H1 (cell line): ENCODE measurements around the gene ZNF775. TPM values are rescaled to one million over a fixed set of nuclear protein-coding genes. Genes with fewer than 3 reads are reported as not detected.

Experiments used
- CTCF ChIA-PET: fragments of 300-600 bp; sonication (Branson Sonifier 250); formaldehyde crosslinking; loops from one replicate; lab custom pipeline; 2021; ENCODE audit not compliant: partially characterized antibody; lab: Charles Lee
- POLR2A ChIA-PET: fragments of 300-600 bp; sonication (Branson Sonifier 250); formaldehyde crosslinking; loops from one replicate; lab custom pipeline; 2021; ENCODE audit warnings: inconsistent platforms; ENCODE audit not compliant: partially characterized antibody; lab: Charles Lee
- DNase-seq, 2 experiments: peaks; one replicate each; pipeline versions ENCODE4 v3.0.0 to v3.0.0-alpha.2; 2010 to 2022; ENCODE audit warnings: low spot score in 2 of 2, low read depth in 1 of 2, mixed read lengths in 1 of 2
- FAIRE-seq: peaks from 2 replicates; lab custom pipeline; 2011; peaks lifted over from hg19 to GRCh38; lab: Jason Lieb, UNC
- H2AFZ ChIP-seq: 2 replicates; pipeline ENCODE4 v1.8.1; 2012; ENCODE audit warnings: low read length, inconsistent platforms
- H2AK5ac ChIP-seq: 2 replicates; pipeline ENCODE4 v1.6.1; 2013; ENCODE audit warnings: low read depth, low read length
- H2BK120ac ChIP-seq: replicated peaks from 2 replicates; pipeline ENCODE3; 2013; ENCODE audit warnings: low read depth, low read length, inconsistent platforms
- H2BK12ac ChIP-seq: 2 replicates; pipeline ENCODE4 v1.6.1; 2013; ENCODE audit warnings: low read depth, low read length
- H2BK15ac ChIP-seq: 2 replicates; pipeline ENCODE4 v1.6.1; 2013; ENCODE audit warnings: low read length
- H2BK20ac ChIP-seq: 2 replicates; pipeline ENCODE4 v1.6.1; 2013; ENCODE audit warnings: low read length
- H2BK5ac ChIP-seq: 2 replicates; pipeline ENCODE4 v1.6.1; 2013; ENCODE audit warnings: low read depth, low read length
- H3K14ac ChIP-seq: 2 replicates; pipeline ENCODE4 v1.6.1; 2013; ENCODE audit warnings: inconsistent platforms; ENCODE audit not compliant: insufficient read length
- H3K18ac ChIP-seq: 2 replicates; pipeline ENCODE4 v1.6.1; 2013; ENCODE audit warnings: low read length; ENCODE audit errors: extremely low read depth
- H3K23ac ChIP-seq: 2 replicates; pipeline ENCODE4 v1.6.1; 2013; ENCODE audit warnings: inconsistent platforms; ENCODE audit not compliant: insufficient read length
- H3K23me2 ChIP-seq: 2 replicates; pipeline ENCODE4 v1.6.1; 2013; ENCODE audit warnings: low read depth, low read length
- H3K27ac ChIP-seq: 2 replicates; pipeline ENCODE4 v1.6.1; 2011; ENCODE audit warnings: low read depth, low read length, inconsistent platforms
- H3K27me3 ChIP-seq, 4 experiments: replicated peaks in 1 of 4; 1 replicate in 1 of 4; 2 replicates in 3 of 4; pipeline versions ENCODE4 v1.6.1 to v1.8.1; 2011 to 2013; ENCODE audit warnings: low read length in 3 of 4, mild to moderate bottlenecking in 3 of 4, inconsistent platforms in 2 of 4, mixed read lengths in 2 of 4, moderate library complexity in 1 of 4; ENCODE audit not compliant: control insufficient read depth in 3 of 4, insufficient read depth in 3 of 4; ENCODE audit errors: extremely low read depth in 1 of 4
- H3K36me3 ChIP-seq, 4 experiments: 2 replicates each; pipeline versions ENCODE4 v1.6.1 to v1.8.1; 2011 to 2013; ENCODE audit warnings: mild to moderate bottlenecking in 4 of 4, low read length in 3 of 4, moderate library complexity in 2 of 4, control low read depth in 1 of 4, inconsistent platforms in 1 of 4; ENCODE audit not compliant: insufficient read depth in 4 of 4, control insufficient read depth in 2 of 4
- H3K4ac ChIP-seq: replicated peaks from 2 replicates; pipeline ENCODE3; 2013; ENCODE audit warnings: low read length, low read depth, mixed read lengths, inconsistent platforms; ENCODE audit not compliant: insufficient read length
- H3K4me1 ChIP-seq, 4 experiments: replicated peaks in 1 of 4; 1 replicate in 1 of 4; 2 replicates in 3 of 4; pipeline versions ENCODE4 v1.6.1 to v1.8.1; 2011 to 2013; ENCODE audit warnings: low read length in 3 of 4, inconsistent platforms in 2 of 4, mixed read lengths in 1 of 4; ENCODE audit not compliant: insufficient read depth in 4 of 4, control insufficient read depth in 3 of 4
- H3K4me2 ChIP-seq, 2 experiments: 2 replicates each; pipeline versions ENCODE4 v1.6.1 to v1.8.1; 2011 to 2013; ENCODE audit warnings: low read depth in 2 of 2, low read length in 2 of 2, control low read depth in 1 of 2, inconsistent platforms in 1 of 2, mild to moderate bottlenecking in 1 of 2; ENCODE audit not compliant: insufficient read depth in 1 of 2
- H3K4me3 ChIP-seq, 4 experiments: fragments of 200-600, 300-600 bp in 1 of 4; sonication (generic), shearing (Covaris generic), sonication (Bioruptor Twin) in 1 of 4; 2 replicates each; pipeline versions ENCODE4 v1.5.1 to v1.8.1; 2011 to 2016; ENCODE audit warnings: low read length in 4 of 4, low read depth in 3 of 4, control low read depth in 2 of 4, inconsistent platforms in 2 of 4, mild to moderate bottlenecking in 2 of 4, mixed read lengths in 1 of 4, moderate library complexity in 1 of 4; ENCODE audit not compliant: insufficient read depth in 2 of 4; ENCODE audit errors: extremely low read depth in 1 of 4
- H3K56ac ChIP-seq: replicated peaks from 2 replicates; pipeline ENCODE3; 2013; ENCODE audit warnings: low read depth, mild to moderate bottlenecking, mixed read lengths, low read length, inconsistent platforms; ENCODE audit not compliant: insufficient read length
- H3K79me1 ChIP-seq: 2 replicates; pipeline ENCODE4 v1.6.1; 2013; ENCODE audit warnings: low read depth, low read length, control low read depth
- H3K79me2 ChIP-seq, 2 experiments: 2 replicates each; pipeline versions ENCODE4 v1.6.1 to v1.8.1; 2012 to 2013; ENCODE audit warnings: low read length in 2 of 2, mild to moderate bottlenecking in 2 of 2, inconsistent platforms in 1 of 2; ENCODE audit not compliant: insufficient read depth in 2 of 2, control insufficient read depth in 1 of 2
- H3K9ac ChIP-seq, 4 experiments: replicated peaks in 1 of 4; 1 replicate in 1 of 4; 2 replicates in 3 of 4; pipeline versions ENCODE4 v1.6.1 to v1.8.1; 2011 to 2013; ENCODE audit warnings: low read depth in 3 of 4, low read length in 3 of 4, control low read depth in 2 of 4, mild to moderate bottlenecking in 2 of 4, moderate library complexity in 2 of 4, inconsistent platforms in 1 of 4; ENCODE audit errors: extremely low read depth in 1 of 4
- H3K9me3 ChIP-seq, 2 experiments: 2 replicates each; pipeline versions ENCODE4 v1.6.1 to v1.8.1; 2012 to 2013; ENCODE audit warnings: mild to moderate bottlenecking in 2 of 2, moderate library complexity in 2 of 2, control low read depth in 1 of 2, inconsistent platforms in 1 of 2, low read depth in 1 of 2, low read length in 1 of 2, mixed read lengths in 1 of 2; ENCODE audit not compliant: insufficient read depth in 2 of 2
- H4K20me1 ChIP-seq, 2 experiments: replicated peaks in 1 of 2; 2 replicates each; pipeline versions ENCODE3 to v1.8.1; 2011 to 2013; ENCODE audit warnings: inconsistent platforms in 2 of 2, low read length in 2 of 2, mild to moderate bottlenecking in 1 of 2; ENCODE audit not compliant: insufficient read depth in 2 of 2, control insufficient read depth in 1 of 2
- H4K5ac ChIP-seq: 2 replicates; pipeline ENCODE4 v1.6.1; 2013; ENCODE audit warnings: low read length, low read depth, mixed read lengths, inconsistent platforms; ENCODE audit not compliant: insufficient read length
- H4K8ac ChIP-seq: 2 replicates; pipeline ENCODE4 v1.8.0; 2013; ENCODE audit warnings: mild to moderate bottlenecking, moderate library complexity, low read length, inconsistent platforms; ENCODE audit not compliant: insufficient read depth; ENCODE audit errors: extremely low read depth
- H4K91ac ChIP-seq: replicated peaks from 2 replicates; pipeline ENCODE3; 2013; ENCODE audit warnings: low read length, mixed read lengths, inconsistent platforms; ENCODE audit not compliant: insufficient read length
- BCL11A ChIP-seq, 2 experiments: IDR thresholded peaks; one replicate each; pipeline ENCODE4 v1.6.1; 2011; ENCODE audit warnings: low read depth in 2 of 2, low read length in 2 of 2, mild to moderate bottlenecking in 2 of 2
- NANOG ChIP-seq: IDR thresholded peaks from 2 replicates; pipeline ENCODE4 v1.6.1; 2011; ENCODE audit warnings: low read length, low read depth, mild to moderate bottlenecking, inconsistent platforms; ENCODE audit not compliant: insufficient read depth, poor library complexity, severe bottlenecking
- SP1 ChIP-seq: IDR thresholded peaks from 2 replicates; pipeline ENCODE4 v1.6.1; 2011; ENCODE audit warnings: low read depth, low read length
- ZNF274 ChIP-seq: IDR thresholded peaks from 2 replicates; pipeline ENCODE4 v1.7.0; 2012; ENCODE audit warnings: low read length, borderline replicate concordance; ENCODE audit errors: extremely low read depth
- WGBS, 2 experiments: shearing (Covaris generic) in 1 of 2; methylation state at CpG; one replicate each; pipeline versions ENCODE4 v1.1.6 to v1.1.7; 2013 to 2015; ENCODE audit warnings: low lambda C conversion rate in 2 of 2, mixed read lengths in 2 of 2, inconsistent platforms in 1 of 2, low coverage in 1 of 2, missing lambda C conversion rate in 1 of 2; ENCODE audit not compliant: insufficient replicate concordance in 2 of 2, insufficient coverage in 1 of 2, insufficient read length in 1 of 2; ENCODE audit errors: extremely low coverage in 1 of 2, missing lambda C conversion rate in 1 of 2; 5-methylcytosine and 5-hydroxymethylcytosine counted together
- polyA plus RNA-seq, 7 experiments: library from polyadenylated mRNA; depleted of rRNA in 3 of 7; stranded (reverse) in 5 of 7; unstranded in 2 of 7; fragments of >200 nt in 5 of 7; fragments of 200-250 nt in 2 of 7; gene quantifications; 1 replicate in 5 of 7; 2 replicates in 1 of 7; 4 replicates in 1 of 7; pipeline versions ENCODE4 v1.2.1 to v1.2.3, GENCODE V29; 2011 to 2013; ENCODE audit warnings: missing spikeins in 2 of 7, mixed read lengths in 2 of 7
- total RNA-seq: library from RNA; stranded (reverse); fragmentation: NEBNext Ultra II Directional; extraction: Animal tissue kit (Norgen Biotek cat#: 25700); gene quantifications from 2 replicates; pipeline ENCODE4 v1.2.1, GENCODE V29; 2021

ZNF775 gene
- total and polyA plus RNA-seq, 2 of the 8 experiments (the other 6 are each of a cell fraction or from before 2014, with no cell fraction given): 13.6 to 21.5 TPM

DNA sequence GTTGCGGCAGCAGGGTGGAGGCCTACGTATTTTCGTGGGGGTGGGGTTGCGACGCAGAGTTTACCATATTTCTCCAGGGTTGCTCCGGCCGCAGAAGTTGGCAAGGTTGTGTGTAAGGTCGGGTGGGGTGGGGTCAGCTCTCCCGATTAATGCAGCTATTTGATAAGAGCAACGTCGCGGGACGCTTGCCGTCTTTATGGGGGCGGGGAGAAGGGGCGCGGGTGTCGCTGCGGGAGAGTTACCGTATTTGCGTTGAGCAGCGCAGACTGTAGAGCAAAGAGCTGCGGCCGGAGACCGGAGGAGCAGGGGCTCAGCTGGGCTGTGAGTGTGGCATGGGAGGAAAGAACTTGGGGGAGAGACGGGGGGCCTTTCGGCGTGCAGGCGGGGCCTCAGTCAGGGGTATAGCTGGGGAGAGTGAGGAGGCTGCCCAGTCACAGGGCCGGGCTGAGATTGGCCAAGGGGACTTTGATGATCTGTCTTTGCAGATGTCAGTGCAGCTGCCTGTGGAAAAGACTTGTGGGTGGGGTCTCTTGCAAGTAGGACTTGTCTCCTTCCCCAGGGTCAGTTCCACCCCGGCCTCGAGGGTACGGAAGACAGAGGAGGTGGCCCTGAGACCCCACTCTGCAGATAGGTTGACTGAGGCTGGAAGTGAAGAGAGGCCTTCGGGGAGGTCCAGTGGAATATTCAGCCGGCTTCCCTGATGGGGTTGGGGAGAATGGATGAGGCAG, 26.6 kb downstream of the ZNF775 start:
- Histone ChIP-seq H3K9ac (peak overlapping the region in 3 of 4 experiments; percentile 8 to 43 (median 42); a peak in 4 of 7 replicates), H3K27ac (peak overlapping the region; percentile 40; the same call in 1 of the 2 replicates), H3K79me1 (peaks cover 5% of the 10 kb centered on the region), H2BK12ac (peak overlapping the region; percentile 45), H4K20me1 (no peaks in the 10 kb centered on the region), H4K5ac (peak overlapping the region; percentile 60), H4K8ac (peak overlapping the region; percentile 32), H3K4me1 (peaks cover 34 to 51% (median 40%) of the 10 kb centered on the region in 4 experiments), H3K56ac (peak overlapping the region; percentile 60), H3K79me2 (peaks cover 0 to 24% of the 10 kb centered on the region in 2 experiments; a peak in 2 of 4 replicates), H3K4me2 (peak overlapping the region; percentile 75 to 77), H2AK5ac (peak overlapping the region; percentile 67; the same call in 1 of the 2 replicates), H3K18ac (peak overlapping the region; percentile 42), H3K9me3 (no peaks in the 10 kb centered on the region), H2BK120ac (peak overlapping the region; percentile 81), H2AFZ (no peak overlapping the region), H3K27me3 (no peaks in the 10 kb centered on the region), H3K14ac (no peak overlapping the region), H3K23ac (no peak overlapping the region), H2BK5ac (peak overlapping the region; percentile 100; the same call in 1 of the 2 replicates), H3K36me3 (peaks cover 7 to 24% (median 10%) of the 10 kb centered on the region in 4 experiments; a peak in 7 of 8 replicates), H4K91ac (peak overlapping the region; percentile 80), H3K4ac (no peak overlapping the region), H3K4me3 (peak overlapping the region; percentile 49 to 79 (median 61)), H2BK15ac (peak overlapping the region; percentile 4; the same call in 1 of the 2 replicates), H3K23me2 (peaks cover 4% of the 10 kb centered on the region; the same call in 1 of the 2 replicates), H2BK20ac (peak overlapping the region; percentile 18; the same call in 1 of the 2 replicates)
- ChIA-PET CTCF (interaction anchor here (0.9 to 3.8 kb wide), 12 partner anchors 12 to 90 kb away, joined by 3 to 16 read pairs (median 6); no protein-coding TSS in a partner anchor), POLR2A (interaction anchor here (0.7 to 14.9 kb wide), 14 partner anchors 8 to 94 kb away, joined by 3 to 230 read pairs (median 8); partner anchors contain the start of gene REPIN1)
- FAIRE-seq (no peak), DNase-seq (peak in 1 of 2 experiments; percentile 78)
- 7% methylated on average over 29 of the region's 35 CpGs; no CpG with 5 or more reads in 1 of the 2 experiments for WGBS, 2 experiments
- TF ChIP-seq SP1 (no peak), NANOG (no peak), BCL11A (IDR thresholded peaks at IDR 0.05; ENCODE audit: low read depth in 2 of 2, low read length in 2 of 2) (no peak), ZNF274 (no peak)
